GM21360 (cell line): ENCODE data around the gene CCND1.

Experiments used
- ATAC-seq: cut with Tn5 transposase; IDR thresholded peaks from one replicate; pipeline ENCODE4 v1.9.1; 2021; ENCODE audit warnings: mild to moderate bottlenecking, moderate library complexity; ENCODE audit not compliant: unreplicated experiment

Gene CCND1

DNA sequence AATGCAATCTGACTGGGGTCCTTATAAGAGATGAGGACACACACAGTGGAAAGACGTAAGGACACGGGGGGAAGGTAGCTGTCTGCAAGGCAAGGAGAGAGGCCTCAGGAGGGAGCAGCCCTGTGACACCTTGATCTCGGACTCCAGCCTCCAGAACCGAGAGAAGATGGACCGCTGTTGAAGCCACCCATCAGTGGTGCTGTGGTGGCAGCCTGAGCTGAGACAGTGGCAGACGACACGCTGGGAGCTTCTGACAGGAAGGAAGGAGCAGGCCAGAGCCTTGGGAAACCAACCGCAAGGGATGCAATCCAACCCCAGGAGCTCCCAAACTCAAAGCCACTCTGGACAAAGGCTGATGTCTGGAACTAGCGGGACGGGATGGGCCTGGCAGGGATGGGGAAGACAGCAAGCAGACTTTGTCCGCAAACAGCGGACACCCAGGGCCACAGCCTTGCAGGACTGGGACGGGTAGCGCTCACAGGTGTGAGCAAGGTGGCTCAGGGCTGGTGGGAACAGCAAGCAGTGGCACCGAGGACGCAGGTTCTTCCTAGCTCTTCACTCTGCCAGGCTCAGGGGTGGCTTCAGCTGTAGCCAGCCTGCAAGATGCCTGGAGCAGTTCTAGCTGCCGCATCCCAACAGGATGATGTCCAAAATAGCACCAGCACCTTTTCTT lies 23.3 kb downstream of the CCND1 start:
- no peak for ATAC-seq

DNA sequence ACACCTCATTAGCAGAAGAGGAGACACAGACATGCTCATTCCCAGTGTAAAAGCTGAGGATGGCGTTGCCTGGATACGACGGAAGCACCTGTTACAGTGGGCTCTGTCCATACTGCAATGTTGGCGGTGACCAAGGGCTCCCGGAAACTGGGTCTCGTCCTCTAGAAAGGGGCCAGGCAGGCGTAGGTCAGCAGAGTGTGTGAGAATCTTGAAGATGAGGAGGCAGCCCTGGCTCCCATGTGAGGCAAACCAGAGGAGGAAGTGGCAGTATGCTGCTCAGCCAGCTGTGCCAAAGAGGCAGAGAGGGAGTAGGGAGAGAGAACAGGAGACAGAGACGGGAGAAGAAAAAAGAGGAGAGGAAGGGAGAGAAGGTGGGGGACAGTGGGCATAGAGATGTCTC lies 23.9 kb downstream of the CCND1 start:
- no peak for ATAC-seq

DNA sequence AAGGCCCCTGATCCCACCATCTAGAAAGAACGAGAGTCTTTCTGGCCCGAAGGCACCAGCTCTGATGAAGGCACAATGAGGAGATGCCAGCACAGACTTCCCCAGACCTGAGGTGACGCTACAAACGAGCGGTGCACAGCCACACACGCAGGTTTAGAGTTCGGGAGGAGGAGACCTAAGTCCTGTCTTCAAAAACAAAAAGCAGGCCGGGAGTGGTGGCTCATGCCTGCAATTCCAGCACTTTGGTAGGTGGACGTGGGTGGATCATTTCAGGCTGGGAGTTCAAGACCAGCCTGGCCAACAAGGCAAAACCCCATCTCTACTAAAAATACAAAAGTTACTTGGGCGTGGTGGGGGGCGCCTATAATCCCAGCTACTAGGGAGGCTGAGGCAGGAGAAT lies 24.7 kb downstream of the CCND1 start:
- no peak for ATAC-seq

DNA sequence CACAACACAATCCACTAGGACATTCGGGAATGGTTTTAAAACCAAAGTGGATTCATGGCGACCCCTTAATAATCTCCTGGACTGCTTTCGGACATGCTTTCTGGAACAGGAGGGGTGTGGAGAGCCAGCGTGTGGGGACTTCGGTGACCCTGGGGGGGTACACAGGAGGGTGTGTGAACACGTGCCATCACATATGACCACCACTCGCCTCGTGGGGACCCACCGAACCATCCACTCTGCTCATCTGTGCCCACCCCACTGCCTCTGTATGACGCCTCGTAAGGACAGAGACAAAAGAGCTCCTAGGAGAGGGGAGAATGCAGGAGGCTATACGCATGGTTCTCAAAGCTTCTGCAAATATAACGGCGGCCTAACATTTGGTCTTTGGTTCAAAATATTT lies 25.3 kb downstream of the CCND1 start:
- ATAC-seq, result no peak

DNA sequence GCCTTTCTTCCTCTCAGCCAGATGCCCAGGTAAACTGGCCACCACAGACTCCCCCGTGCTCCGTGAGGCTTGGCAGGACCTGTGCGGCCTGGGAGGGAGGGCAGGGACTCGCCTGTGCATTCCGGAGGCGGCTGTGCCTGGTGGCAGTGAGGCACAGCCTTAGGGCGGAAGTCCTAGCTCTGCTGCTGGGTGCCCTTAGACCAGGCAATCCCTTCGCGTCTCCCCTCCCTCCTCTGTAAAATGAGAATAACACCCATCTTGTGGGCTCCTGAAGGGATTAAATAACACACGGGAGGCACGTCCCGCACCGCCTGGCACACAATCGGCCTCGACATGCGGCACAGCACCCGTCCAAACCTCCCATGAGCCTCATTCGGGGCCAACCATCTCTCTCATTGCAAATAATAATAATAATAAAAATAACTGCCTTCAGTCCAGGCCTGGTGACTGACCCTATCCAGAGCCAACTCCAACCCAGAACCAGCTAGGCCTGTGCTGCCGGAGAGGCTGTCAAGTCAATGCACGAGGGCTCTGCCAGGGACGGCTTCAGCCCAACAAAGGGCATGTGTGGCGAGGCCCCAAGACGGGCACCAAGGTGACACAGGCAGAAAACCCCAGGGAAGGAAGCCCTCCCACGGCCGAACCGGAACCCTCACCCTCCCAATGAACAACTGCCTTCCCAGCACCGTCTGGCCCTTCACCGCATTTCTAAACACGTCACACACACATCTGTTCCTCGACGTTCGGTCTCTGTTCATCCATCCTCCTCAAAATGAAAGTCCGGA lies 26.0 kb downstream of the CCND1 start:
- ATAC-seq, result no peak

DNA sequence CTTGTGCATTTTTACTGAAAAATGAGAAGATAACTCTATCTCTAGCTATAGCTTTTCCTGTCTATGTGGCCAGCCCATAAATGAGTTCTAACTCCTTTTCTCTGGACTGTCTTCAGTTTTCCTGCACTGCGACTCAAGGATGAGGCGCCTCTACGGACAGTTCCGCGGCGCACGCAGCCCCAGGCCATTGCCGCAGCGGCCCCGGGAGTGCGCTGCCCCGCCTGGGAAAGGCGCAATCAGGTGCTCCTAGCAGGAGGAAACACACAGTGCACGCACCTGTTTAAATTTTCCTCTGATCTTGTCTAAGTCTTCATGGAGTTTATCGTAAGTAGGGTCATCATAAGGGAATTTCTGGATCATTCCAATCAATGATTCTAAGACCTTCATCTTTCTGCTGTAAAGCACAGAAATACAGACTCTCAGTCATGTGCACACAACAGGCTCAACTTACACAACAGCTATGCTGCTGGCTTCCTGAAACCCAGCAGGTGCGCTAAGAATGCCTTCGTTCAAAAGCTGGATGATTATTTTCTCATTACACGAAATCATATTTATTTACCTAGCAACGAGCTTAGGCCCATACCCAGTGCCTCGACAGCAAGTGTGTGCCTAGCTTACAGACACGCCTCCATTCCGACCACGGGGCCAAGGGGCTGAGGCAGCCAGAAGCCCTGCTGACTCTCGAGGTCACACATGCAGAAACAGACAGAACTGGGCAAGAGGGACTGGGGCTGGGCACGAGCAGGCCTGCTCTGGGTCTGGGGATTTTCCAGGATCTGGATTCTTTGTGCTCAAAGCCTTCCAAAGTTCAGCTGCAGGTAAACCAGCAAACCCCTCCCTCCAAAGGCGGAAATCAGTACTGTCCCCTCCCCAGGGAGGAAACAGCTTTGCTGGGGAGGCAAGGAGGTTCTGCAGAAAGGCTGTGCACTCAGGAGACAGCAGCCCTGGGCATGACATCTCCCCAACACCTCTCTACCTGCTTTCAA lies 27.0 kb downstream of the CCND1 start:
- no peak for ATAC-seq

DNA sequence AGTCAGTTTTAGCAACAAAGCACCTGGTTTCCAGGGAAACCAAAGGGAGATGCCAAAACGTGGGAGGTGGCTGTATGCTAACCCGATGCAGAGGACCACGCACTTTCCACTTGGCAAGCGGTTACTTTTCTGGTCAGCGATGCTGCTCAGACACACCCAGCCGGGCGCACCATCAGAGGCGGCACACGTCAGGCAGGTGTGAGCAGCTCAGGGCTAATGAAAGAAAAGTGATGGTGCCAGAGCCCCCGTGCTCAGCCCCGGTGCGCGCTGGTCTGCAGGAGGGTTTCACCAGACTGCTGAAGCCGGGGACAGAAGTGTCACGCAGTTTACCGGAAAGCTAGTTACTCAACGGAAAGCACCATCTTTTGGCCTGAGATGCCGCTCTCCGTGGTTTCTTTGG lies 28.5 kb downstream of the CCND1 start:
- ATAC-seq, result no peak

DNA sequence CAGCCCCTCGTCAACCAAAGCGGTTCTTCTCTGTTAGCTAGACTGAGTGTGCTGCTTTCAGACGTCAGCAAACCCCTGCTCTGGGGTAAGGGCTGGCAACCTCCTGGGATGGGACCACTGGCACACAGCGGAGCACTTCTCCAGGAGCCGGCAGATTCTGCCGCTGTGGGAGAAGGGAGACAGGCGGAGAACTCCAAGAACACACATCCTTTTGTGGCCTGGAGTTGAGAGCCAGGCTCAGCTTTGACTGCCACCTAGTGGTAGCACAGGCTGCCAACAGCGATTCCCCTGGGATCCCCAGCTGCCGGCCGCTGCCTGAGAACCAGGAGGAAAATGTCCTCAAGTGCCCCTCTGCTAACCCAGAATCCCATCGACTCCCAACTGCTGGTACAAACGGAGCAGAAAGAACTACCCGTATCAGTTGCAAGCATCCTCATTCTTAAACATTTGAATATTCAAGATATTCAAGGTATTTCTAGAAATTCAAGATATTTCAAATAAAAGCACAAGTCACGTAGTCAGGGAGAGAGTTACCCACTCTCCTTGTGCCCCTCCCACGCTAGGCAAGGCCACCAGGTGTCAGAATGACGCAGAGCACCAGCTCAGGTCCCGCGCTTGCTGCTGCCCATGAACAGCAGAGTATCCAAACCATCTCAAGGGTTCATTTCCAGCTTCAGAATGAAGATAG lies 29.3 kb downstream of the CCND1 start:
- no peak for ATAC-seq

DNA sequence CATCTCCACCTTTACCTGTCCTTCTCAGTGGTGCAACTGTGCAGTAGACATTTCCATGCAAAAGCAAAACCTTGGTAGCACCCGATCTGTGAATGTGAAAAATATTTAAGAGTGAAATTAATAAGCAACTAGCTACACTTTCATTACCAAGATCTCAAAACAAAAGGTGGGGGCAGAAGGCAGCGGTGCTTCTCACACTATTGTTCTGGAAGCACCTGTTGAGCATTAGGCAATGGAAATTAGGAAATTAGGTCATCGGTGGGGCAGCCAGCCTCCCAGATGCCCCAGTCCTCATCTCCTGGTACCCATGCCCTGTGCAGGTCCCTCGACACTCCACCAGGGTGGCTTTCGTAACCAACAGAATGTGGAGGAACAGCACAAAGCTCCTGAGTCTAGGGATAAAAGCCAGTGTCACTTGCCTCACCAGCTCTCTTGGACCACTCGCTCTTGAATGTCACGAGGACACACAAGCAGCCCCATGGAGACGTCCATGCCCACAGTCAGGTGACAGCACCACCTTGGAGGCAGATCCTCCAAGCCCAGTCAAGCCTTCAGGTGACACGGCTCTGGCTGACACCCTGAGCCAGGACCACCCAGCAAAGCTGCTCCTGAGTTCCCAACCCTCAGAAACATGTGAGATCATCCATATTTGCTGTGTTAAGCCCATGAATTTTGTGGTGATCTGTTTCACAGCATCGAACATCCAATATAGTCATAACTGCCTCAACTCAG lies 30.9 kb downstream of the CCND1 start:
- no peak for ATAC-seq

DNA sequence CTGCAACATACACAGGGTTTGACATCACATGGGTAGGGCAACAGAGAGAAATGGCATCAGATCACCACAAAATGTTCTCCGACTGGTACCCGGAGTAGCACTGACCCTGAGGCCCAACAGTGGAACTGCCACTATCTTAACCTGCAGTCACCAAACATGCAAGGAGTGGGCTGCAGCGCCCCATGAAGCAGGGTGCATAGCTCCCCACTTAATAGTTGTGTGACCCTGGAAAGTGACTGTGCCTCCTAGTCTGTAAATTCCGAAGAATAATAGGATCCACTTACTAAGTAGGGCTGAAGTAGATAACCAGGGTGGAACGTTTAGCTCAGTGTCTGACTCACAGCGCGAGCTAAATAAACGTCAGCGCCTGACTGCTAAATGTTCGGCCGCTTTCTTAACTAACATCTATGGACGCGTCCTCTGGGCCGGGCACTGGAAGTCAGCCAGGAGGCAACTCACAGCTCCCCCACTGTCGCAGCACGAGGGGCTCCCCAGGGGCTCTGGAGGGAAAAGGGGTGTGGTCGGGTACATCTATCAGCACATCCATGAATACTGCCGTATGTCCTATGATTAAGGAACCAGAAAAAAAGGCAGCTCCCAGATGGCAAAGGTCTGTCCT lies 33.4 kb downstream of the CCND1 start:
- ATAC-seq, result no peak

DNA sequence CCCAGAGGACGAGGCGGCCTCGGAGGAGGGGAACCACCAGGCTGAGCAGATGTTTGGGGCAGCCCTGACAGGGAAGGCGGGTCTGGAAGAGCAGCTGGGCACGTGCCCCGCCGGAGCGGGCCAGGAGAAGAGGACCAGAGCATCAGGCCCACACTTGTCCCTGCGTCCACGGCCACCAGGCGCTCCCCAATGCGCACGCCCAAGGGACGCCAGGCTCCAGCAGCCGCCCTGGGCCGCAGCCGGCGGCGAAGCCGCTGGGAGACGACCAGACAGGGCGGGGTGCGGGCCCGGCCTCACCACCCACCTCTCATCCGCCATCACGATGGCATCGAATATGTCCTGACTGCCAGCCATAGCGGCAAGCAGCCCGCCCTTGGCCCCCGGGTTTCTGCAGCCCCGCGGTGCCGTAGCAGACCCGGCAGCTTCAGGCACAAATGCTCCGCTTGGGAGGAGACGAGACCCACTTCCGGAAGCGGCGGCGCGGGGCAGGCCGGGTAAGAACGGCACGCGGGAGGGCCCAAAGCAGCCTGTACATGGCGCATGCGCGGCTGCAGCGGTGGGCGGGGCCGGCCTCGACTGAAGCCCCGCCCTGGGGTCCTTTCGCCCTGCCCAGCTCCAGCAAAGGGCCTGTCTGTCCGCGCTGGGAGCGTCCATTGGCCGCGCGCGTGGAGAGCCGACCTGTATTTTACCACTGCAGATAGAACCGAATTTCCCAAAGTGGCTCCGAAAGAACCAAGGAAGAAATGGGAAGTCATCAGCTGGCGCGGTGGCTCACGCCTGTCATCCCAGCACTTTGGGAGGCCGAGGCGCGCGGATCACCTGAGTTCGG lies 34.1 kb downstream of the CCND1 start, which contains the start of gene LTO1:
Gene LTO1 (minus strand): TSS at position 468 of the 829 bp plus-strand sequence. CDS start 114 bp downstream, at position 354.
- peak; percentile 81 for ATAC-seq

DNA sequence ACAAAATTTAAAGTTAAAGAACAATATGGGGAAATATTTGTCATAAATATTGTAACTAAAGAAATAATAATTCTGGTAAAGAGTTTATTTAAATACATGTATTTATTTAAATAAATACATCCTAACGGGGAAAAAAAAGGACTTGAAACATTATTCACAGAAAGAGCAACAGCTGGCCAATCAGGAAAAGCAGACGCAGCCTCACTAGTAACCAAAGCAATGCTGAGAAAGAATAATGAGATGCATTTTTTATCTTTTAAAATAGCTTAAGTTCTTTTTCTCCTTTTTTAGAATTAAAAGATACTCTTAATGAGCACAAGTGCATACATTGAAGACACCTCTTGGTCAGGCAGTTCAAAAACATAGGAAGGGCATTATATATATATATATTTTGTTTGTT lies 36.8 kb downstream of the CCND1 start:
- ATAC-seq, result no peak

DNA sequence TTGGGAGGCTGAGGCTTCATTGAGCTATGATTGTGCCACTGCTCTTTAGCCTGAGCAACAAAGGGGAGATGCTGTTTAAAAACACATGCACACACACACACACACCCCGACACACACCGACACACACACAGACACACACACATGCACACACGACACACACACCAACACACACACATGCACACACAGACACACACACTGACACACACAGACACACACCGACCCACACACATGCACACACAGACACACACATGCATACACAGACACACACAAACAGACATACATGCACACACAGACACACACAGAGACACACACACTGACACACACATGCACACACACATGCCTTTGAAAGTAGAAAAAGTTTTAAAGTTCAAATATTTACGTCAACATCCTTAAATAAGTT lies 39.7 kb downstream of the CCND1 start:
- no peak for ATAC-seq

DNA sequence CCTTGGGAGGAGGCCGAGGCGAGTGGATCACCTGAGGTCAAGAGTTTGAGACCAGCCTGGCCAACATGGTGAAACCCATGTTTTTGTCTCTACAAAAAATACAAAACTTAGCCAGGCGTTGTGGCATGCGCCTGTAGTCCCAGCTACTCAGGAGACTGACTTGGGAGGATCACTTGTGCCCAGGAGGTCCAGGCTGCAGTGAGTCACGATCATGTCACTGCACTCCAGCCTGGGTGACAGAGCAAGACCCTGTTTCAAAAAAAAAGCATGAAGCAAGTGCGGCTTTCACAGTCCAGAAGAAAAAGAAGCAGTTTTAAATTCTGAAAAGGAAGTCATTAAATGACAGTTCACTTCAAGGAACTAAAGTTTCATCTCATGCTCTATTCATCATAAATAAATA lies 41.3 kb downstream of the CCND1 start:
- no peak for ATAC-seq

DNA sequence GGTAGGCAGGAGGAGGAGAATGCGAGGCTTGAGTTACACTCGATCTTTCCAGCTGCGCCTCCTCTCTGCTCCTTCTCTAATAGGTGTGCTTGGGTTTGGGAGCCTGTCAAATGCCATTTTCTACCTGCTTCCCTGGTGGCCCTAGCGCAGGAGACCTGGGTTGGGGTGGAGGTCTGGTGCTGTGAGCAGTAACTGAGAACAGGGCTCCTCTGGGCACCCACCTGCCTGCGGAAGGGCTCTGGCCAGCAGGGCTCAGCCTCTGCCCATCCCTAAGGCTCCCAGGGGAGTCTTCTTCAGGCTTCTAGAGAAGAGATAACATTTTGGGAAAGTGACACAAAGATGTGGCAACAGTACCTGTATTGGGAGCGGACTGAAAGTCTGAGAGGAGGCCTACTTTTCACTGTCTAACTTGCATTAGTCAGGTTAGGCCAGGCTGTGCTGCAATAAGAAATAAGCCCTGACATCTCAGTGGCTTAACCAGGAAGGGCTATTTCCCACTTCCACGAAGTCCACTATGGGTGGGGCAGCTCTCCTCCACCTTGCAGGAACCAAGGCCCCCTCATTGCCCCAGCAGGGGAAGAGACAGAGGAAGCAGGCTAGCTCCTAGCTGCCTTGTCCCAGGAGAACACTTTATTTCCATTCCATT lies 41.8 kb downstream of the CCND1 start:
- no peak for ATAC-seq

DNA sequence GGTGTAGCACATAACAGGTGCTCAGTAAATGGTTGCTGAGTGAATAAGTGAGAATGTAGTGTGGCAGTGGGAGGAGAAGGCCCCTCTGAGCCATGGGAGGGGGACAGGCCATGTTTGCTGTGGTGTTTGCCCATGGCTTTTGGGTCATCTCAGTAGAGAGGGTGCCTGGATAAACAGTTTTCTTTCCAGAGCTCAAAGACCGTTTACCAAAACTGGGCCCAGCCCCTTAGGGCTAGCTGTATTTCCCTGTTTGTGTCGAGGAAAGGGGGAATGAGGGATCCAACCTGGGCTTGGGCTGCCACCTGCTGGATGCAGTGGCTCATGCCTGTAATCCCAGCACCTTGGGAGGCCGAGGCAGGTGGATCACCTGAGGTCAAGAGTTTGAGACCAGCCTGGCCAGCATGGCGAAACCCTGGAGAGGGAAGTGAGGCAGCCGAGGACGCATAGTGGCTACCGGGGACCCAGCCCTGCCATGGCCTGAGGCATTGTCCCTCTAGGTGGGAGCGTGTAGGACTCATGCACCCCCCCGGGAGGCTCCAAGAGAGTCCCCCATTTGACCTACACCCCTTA lies 42.9 kb downstream of the CCND1 start:
- no peak for ATAC-seq

DNA sequence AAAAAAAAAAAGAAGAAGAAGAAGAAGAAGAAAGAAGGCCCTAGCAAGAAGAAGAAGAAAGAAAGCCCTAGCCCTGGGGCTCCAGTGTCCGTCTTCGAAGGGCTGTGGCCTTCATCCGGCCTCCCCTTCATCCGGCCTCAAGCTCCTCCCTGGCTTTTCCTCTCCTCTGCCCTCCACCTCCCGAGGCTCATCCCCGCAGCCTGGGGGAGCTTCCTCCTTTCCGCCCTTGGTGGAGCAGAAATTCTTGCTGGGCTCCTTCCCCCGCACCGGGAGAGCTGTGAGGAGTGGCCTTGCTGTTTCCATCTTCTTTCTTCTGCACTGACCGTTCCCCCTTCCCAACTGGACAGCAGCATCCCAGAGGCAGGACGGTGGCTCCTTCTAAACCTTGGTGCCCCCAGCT lies 43.7 kb downstream of the CCND1 start:
- no peak for ATAC-seq

DNA sequence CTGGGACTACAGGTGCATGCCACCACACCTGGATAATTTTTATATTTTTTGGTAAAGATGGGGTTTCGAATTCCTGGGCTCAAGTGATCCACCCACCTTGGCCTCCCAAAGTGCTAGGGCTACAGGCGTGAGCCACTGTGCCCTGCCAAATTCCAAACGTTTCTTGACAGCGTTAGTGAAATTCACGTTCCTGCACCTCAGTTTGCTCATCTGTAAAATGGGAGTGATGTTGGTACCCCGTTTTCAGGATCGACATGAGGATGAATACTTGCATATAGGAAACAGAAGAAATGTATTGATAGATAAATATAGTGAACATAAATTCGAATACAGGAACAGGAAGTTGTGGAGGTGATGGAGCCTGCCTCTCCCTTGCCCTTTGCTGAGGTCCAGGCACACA lies 44.4 kb downstream of the CCND1 start:
- no peak for ATAC-seq
